Stomach (tissue), 4 donors: ENCODE results near the gene EPS8L3.

Source experiments
- EP300 ChIP-seq: sonication (generic); formaldehyde crosslinking; IDR thresholded peaks from one replicate; pipeline ENCODE4 v1.6.1; 2017; ENCODE audit warnings: antibody characterized with exemption
- POLR2A ChIP-seq, 4 donors: fragments of 450-650 bp; IDR thresholded peaks; one replicate each; pipeline ENCODE4 v1.6.1; 2016; ENCODE audit warnings: antibody characterized with exemption in 4 of 4, control low read depth in 2 of 4, mild to moderate bottlenecking in 1 of 4, moderate library complexity in 1 of 4
- POLR2AphosphoS5 ChIP-seq, 3 donors: sonication (generic); formaldehyde crosslinking; IDR thresholded peaks; one replicate each; pipeline ENCODE4 v1.6.1; 2016; ENCODE audit warnings: antibody characterized with exemption in 3 of 3
- TF ChIP-seq, protein P1 (sequence below), 7 experiments: fragments of 450-650 bp in 4 of 7; fragments of 200-600 bp in 3 of 7; sonication (generic) in 3 of 7; IDR thresholded peaks; one replicate each; pipeline ENCODE4 v1.5.1; 2016 to 2019; ENCODE audit warnings: antibody characterized with exemption in 7 of 7, control low read depth in 2 of 7, mild to moderate bottlenecking in 1 of 7

DNA sequence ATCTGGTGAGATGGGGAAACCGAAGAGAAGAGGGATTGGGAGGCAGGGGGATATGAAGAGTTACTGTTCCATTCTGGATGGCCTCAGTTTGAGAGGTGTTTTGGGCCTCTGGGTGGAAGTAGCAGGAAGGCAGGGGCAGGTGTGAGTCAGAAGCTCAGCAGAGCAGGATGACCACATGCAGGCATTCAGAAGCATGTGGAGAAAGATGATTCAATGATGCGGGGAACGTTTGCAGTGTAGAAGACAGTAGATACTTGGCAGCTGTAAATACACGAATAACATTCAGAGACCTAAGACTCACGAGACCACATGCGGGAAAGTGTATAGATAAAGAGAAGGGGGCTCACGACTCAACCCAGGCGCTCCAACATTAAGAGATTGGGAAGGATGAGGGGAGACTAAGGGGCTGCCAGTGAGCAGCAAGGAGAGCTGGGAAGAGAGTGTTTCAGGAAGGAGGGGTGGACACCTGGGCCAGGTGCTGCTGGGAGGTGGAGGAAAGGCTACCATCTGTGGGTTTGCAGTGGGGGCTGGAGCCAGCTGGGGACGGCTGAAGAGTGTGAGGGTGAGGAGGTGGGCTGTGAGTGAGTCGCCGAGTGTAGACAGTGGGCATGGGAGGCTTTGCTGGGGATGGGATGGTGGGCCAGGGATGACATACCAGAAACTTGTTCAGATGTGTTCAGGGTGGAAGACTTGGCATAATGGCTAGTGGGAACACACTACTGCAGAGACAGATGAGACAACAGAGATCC is 5.8 kb upstream of the EPS8L3 start:
- no peak for TF ChIP-seq POLR2A (IDR thresholded peaks at IDR 0.05)
- TF ChIP-seq, protein P1, sequence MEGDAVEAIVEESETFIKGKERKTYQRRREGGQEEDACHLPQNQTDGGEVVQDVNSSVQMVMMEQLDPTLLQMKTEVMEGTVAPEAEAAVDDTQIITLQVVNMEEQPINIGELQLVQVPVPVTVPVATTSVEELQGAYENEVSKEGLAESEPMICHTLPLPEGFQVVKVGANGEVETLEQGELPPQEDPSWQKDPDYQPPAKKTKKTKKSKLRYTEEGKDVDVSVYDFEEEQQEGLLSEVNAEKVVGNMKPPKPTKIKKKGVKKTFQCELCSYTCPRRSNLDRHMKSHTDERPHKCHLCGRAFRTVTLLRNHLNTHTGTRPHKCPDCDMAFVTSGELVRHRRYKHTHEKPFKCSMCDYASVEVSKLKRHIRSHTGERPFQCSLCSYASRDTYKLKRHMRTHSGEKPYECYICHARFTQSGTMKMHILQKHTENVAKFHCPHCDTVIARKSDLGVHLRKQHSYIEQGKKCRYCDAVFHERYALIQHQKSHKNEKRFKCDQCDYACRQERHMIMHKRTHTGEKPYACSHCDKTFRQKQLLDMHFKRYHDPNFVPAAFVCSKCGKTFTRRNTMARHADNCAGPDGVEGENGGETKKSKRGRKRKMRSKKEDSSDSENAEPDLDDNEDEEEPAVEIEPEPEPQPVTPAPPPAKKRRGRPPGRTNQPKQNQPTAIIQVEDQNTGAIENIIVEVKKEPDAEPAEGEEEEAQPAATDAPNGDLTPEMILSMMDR (IDR thresholded peaks at IDR 0.05) = no peak
- TF ChIP-seq EP300 = no peak
- no peak for TF ChIP-seq POLR2AphosphoS5 (IDR thresholded peaks at IDR 0.05)
